Loucy (cell line): ENCODE measurements around the gene UBN1.

ENCODE experiments used
- EZH2phosphoT487 ChIP-seq: fragments of 200-600 bp; IDR thresholded peaks from 2 replicates; pipeline ENCODE4 v1.6.1; 2018; ENCODE audit warnings: antibody characterized with exemption, mild to moderate bottlenecking, moderate library complexity, borderline replicate concordance
- TF ChIP-seq, protein P1 (sequence below): fragments of 200-600 bp; sonication (generic); conservative IDR thresholded peaks from 2 replicates; pipeline ENCODE4 v1.5.1; 2014; ENCODE audit warnings: mild to moderate bottlenecking, antibody characterized with exemption, low read length

- TF ChIP-seq EZH2phosphoT487, result no peak
- TF ChIP-seq, protein P1, sequence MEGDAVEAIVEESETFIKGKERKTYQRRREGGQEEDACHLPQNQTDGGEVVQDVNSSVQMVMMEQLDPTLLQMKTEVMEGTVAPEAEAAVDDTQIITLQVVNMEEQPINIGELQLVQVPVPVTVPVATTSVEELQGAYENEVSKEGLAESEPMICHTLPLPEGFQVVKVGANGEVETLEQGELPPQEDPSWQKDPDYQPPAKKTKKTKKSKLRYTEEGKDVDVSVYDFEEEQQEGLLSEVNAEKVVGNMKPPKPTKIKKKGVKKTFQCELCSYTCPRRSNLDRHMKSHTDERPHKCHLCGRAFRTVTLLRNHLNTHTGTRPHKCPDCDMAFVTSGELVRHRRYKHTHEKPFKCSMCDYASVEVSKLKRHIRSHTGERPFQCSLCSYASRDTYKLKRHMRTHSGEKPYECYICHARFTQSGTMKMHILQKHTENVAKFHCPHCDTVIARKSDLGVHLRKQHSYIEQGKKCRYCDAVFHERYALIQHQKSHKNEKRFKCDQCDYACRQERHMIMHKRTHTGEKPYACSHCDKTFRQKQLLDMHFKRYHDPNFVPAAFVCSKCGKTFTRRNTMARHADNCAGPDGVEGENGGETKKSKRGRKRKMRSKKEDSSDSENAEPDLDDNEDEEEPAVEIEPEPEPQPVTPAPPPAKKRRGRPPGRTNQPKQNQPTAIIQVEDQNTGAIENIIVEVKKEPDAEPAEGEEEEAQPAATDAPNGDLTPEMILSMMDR, result no peak
Observed at GRCh38 chr16:4846503-4846900, 779 bp upstream of the UBN1 start.
